Activated CD4-positive, alpha-beta T cell treated with anti-CD3 and anti-CD28 coated beads for 36 hours (primary cell): ENCODE measurements around the gene HUNK. TPM values are rescaled to one million over a fixed set of nuclear protein-coding genes. Genes with fewer than 3 reads are reported as not detected.
A peak's percentile ranks its signal among the peaks of the same experiment; 100 is the strongest.
"Not testable (repeated sequence)": the region's sequence is repeated elsewhere in the genome, so short reads cannot be mapped to it uniquely, and the experiment has no call there.

Source experiments
- ATAC-seq: fragments of 200-7000 bp; cut with Tn5 transposase; one replicate; pipeline ENCODE4 v1.10.0; 2021; ENCODE audit warnings: mild to moderate bottlenecking, moderate library complexity
- CTCF ChIA-PET: fragments of 350-600 bp; sonication (Branson Sonifier 250); formaldehyde crosslinking; loops from one replicate; lab custom pipeline; 2021; ENCODE audit warnings: antibody characterized with exemption; lab: Charles Lee
- POLR2A ChIA-PET: fragments of 350-600 bp; sonication (Branson Sonifier 250); formaldehyde crosslinking; loops from one replicate; lab custom pipeline; 2021; ENCODE audit warnings: antibody characterized with exemption, inconsistent platforms; lab: Charles Lee
- DNase-seq: peaks from one replicate; pipeline ENCODE4 v3.0.0-alpha.2; 2020
- H3K27ac Mint-ChIP-seq: one replicate; pipeline ENCODE4 v1.8.0; 2021; ENCODE audit warnings: mixed read lengths
- H3K27me3 Mint-ChIP-seq: one replicate; pipeline ENCODE4 v1.8.0; 2021; ENCODE audit warnings: mixed read lengths
- H3K36me3 Mint-ChIP-seq: one replicate; pipeline ENCODE4 v1.8.0; 2021; ENCODE audit warnings: low read depth, mixed read lengths
- H3K4me1 Mint-ChIP-seq: one replicate; pipeline ENCODE4 v1.8.0; 2021; ENCODE audit warnings: mixed read lengths
- H3K4me3 Mint-ChIP-seq: one replicate; pipeline ENCODE4 v1.8.0; 2021; ENCODE audit warnings: mild to moderate bottlenecking, moderate library complexity, mixed read lengths
- H3K9me3 Mint-ChIP-seq: one replicate; pipeline ENCODE4 v1.8.0; 2021; ENCODE audit warnings: low read depth, mixed read lengths
- intact Hi-C, 2 experiments: fragments of 100-400 bp; cut with DNase I in 1 of 2; cut with micrococcal nuclease in 1 of 2; formaldehyde crosslinking; loops; one replicate each; pipeline versions ENCODE4 v1.14.2 to v1.15.1; 2022 to 2024; cut with DNase I, micrococcal nuclease
- total RNA-seq, 2 experiments: library from RNA; stranded (reverse); gene quantifications; one replicate each; pipeline ENCODE4 v1.2.3, GENCODE V29; 2021

The HUNK gene
- total RNA-seq, 2 experiments from 2014 or later, result 0.02 to 0.27 TPM

- not testable (repeated sequence) for H3K36me3 Mint-ChIP-seq, H3K9me3 Mint-ChIP-seq, H3K4me3 Mint-ChIP-seq, ATAC-seq, H3K27ac Mint-ChIP-seq, DNase-seq, H3K4me1 Mint-ChIP-seq
- CTCF ChIA-PET, result interaction anchor here (0.7 to 1.5 kb wide), 2 partner anchors 387 to 637 kb away, joined by 3 read pairs; no protein-coding TSS in a partner anchor
- intact Hi-C loops, result loop anchor here in 1 of 2 experiments (5.0 to 10.0 kb wide), 2 partner anchors 84 to 713 kb away; partner anchors contain the start of gene TCP10L
- H3K27me3 Mint-ChIP-seq, result peaks cover 48% of the 10 kb centered on the region
- POLR2A ChIA-PET, result interaction anchor here (0.7 kb wide), 1 partner anchor 736 kb away, joined by 3 read pairs; no protein-coding TSS in a partner anchor
These were observed 1.4 kb upstream of the HUNK start for GRCh38 chr21:31871371-31871770.

- Mint-ChIP-seq H3K4me3 (peak overlapping the region; percentile 68), H3K27me3 (peaks cover 48% of the 10 kb centered on the region), H3K36me3 (no peaks in the 10 kb centered on the region), H3K4me1 (peaks cover 6% of the 10 kb centered on the region), H3K27ac (no peak overlapping the region), H3K9me3 (no peaks in the 10 kb centered on the region)
- ATAC-seq (no peak), DNase-seq (no peak)
- ChIA-PET CTCF (interaction anchor here (0.6 to 1.5 kb wide), 3 partner anchors 252 to 636 kb away, joined by 3 read pairs; no protein-coding TSS in a partner anchor), POLR2A (no interaction called here)
- intact Hi-C loops, result loop anchor here in 1 of 2 experiments (2.0 to 10.0 kb wide), 3 partner anchors 85 to 713 kb away; partner anchors contain the start of genes MIS18A and TCP10L
These were observed 758 bp upstream of the HUNK start for GRCh38 chr21:31872072-31872451.

GRCh38 chr21:31873275-31873695, 465 bp downstream of the HUNK start:
- Mint-ChIP-seq H3K4me3 (no peak overlapping the region), H3K9me3 (no peaks in the 10 kb centered on the region), H3K27ac (no peak overlapping the region), H3K27me3 (peaks cover 52% of the 10 kb centered on the region), H3K36me3 (no peaks in the 10 kb centered on the region), H3K4me1 (peaks cover 6% of the 10 kb centered on the region)
- ChIA-PET CTCF (interaction anchor here (0.7 to 1.3 kb wide), 2 partner anchors 18 to 90 kb away, joined by 3 read pairs; no protein-coding TSS in a partner anchor), POLR2A (no interaction called here)
- DNase-seq, result no peak
- no peak for ATAC-seq
- intact Hi-C loops, result loop anchor here in 1 of 2 experiments (2.0 to 10.0 kb wide), 3 partner anchors 86 to 712 kb away; partner anchors contain the start of genes MIS18A and TCP10L

GRCh38 chr21:31873696-31874599, 1.1 kb downstream of the HUNK start:
- peaks cover 6% of the 10 kb centered on the region for H3K4me1 Mint-ChIP-seq
- ATAC-seq (peak; percentile 56), DNase-seq (peak; percentile 75)
- ChIA-PET POLR2A (interaction anchor here (0.6 kb wide), 1 partner anchor 697 kb away, joined by 3 read pairs; no protein-coding TSS in a partner anchor), CTCF (interaction anchor here (0.7 to 1.3 kb wide), 5 partner anchors 8 to 255 kb away, joined by 3 read pairs; no protein-coding TSS in a partner anchor)
- intact Hi-C loops, result loop anchor here in 1 of 2 experiments (2.0 to 10.0 kb wide), 3 partner anchors 87 to 711 kb away; partner anchors contain the start of genes MIS18A and TCP10L
- H3K9me3 Mint-ChIP-seq, result no peaks in the 10 kb centered on the region
- H3K27ac Mint-ChIP-seq, result no peak overlapping the region
- H3K4me3 Mint-ChIP-seq, result no peak overlapping the region
- no peaks in the 10 kb centered on the region for H3K36me3 Mint-ChIP-seq
- H3K27me3 Mint-ChIP-seq, result peaks cover 48% of the 10 kb centered on the region

- Mint-ChIP-seq H3K27me3 (peaks cover 46% of the 10 kb centered on the region), H3K36me3 (no peaks in the 10 kb centered on the region), H3K4me3 (no peak overlapping the region), H3K4me1 (peaks cover 6% of the 10 kb centered on the region), H3K27ac (no peak overlapping the region), H3K9me3 (no peaks in the 10 kb centered on the region)
- DNase-seq, result no peak
- ChIA-PET POLR2A (no interaction called here), CTCF (interaction anchor here (0.7 to 1.0 kb wide), 4 partner anchors 9 to 254 kb away, joined by 3 read pairs; no protein-coding TSS in a partner anchor)
- intact Hi-C loops, result loop anchor here in 1 of 2 experiments (5.0 to 10.0 kb wide), 2 partner anchors 88 to 710 kb away; partner anchors contain the start of gene TCP10L
- ATAC-seq, result no peak
These were observed 2.0 kb downstream of the HUNK start for GRCh38 chr21:31874812-31875212.

GRCh38 chr21:31875496-31876015, 2.7 kb downstream of the HUNK start:
- ChIA-PET POLR2A (no interaction called here), CTCF (interaction anchor here (1.0 to 1.5 kb wide), 2 partner anchors 10 to 14 kb away, joined by 3 to 4 read pairs; no protein-coding TSS in a partner anchor)
- Mint-ChIP-seq H3K27ac (no peak overlapping the region), H3K36me3 (no peaks in the 10 kb centered on the region), H3K4me3 (no peak overlapping the region), H3K4me1 (peaks cover 6% of the 10 kb centered on the region), H3K9me3 (no peaks in the 10 kb centered on the region), H3K27me3 (peaks cover 44% of the 10 kb centered on the region)
- intact Hi-C loops, result loop anchor here in 1 of 2 experiments (10.0 kb wide), 1 partner anchor 709 kb away; the partner anchor contains the start of gene TCP10L
- no peak for ATAC-seq
- no peak for DNase-seq

GRCh38 chr21:31877463-31877957, 4.7 kb downstream of the HUNK start:
- CTCF ChIA-PET, result interaction anchor here (1.2 kb wide), 1 partner anchor 12 kb away, joined by 3 read pairs; no protein-coding TSS in a partner anchor
- Mint-ChIP-seq H3K36me3 (no peaks in the 10 kb centered on the region), H3K9me3 (no peaks in the 10 kb centered on the region), H3K27ac (no peak overlapping the region), H3K4me3 (no peak overlapping the region), H3K4me1 (peaks cover under 1% of the 10 kb centered on the region), H3K27me3 (peaks cover 34% of the 10 kb centered on the region)
- POLR2A ChIA-PET, result no interaction called here
- intact Hi-C loops, result loop anchor here in 1 of 2 experiments (10.0 kb wide), 1 partner anchor 707 kb away; the partner anchor contains the start of gene TCP10L
- no peak for ATAC-seq
- DNase-seq, result no peak

GRCh38 chr21:31878831-31879230, 6.0 kb downstream of the HUNK start:
- H3K27me3 Mint-ChIP-seq, result peaks cover 33% of the 10 kb centered on the region
- no peaks in the 10 kb centered on the region for H3K4me1 Mint-ChIP-seq
- no peaks in the 10 kb centered on the region for H3K36me3 Mint-ChIP-seq
- H3K4me3 Mint-ChIP-seq, result no peak overlapping the region
- intact Hi-C loops, result loop anchor here in 1 of 2 experiments (10.0 kb wide), 1 partner anchor 706 kb away; the partner anchor contains the start of gene TCP10L
- ChIA-PET POLR2A (no interaction called here), CTCF (no interaction called here)
- ATAC-seq (no peak), DNase-seq (no peak)
- no peak overlapping the region for H3K27ac Mint-ChIP-seq
- no peaks in the 10 kb centered on the region for H3K9me3 Mint-ChIP-seq

- ChIA-PET POLR2A (no interaction called here), CTCF (no interaction called here)
- Mint-ChIP-seq H3K4me3 (no peak overlapping the region), H3K27ac (no peak overlapping the region), H3K9me3 (no peaks in the 10 kb centered on the region), H3K27me3 (peaks cover 33% of the 10 kb centered on the region), H3K36me3 (no peaks in the 10 kb centered on the region), H3K4me1 (no peaks in the 10 kb centered on the region)
- ATAC-seq, result no peak
- intact Hi-C loops, result loop anchor here in 1 of 2 experiments (10.0 kb wide), 1 partner anchor 706 kb away; the partner anchor contains the start of gene TCP10L
- DNase-seq, result no peak
These were observed 6.4 kb downstream of the HUNK start for GRCh38 chr21:31879241-31879650.

GRCh38 chr21:31879911-31880310, 7.1 kb downstream of the HUNK start:
- no peak for ATAC-seq
- POLR2A ChIA-PET, result no interaction called here
- CTCF ChIA-PET, result interaction anchor here (0.6 kb wide), 1 partner anchor 14 kb away, joined by 3 read pairs; no protein-coding TSS in a partner anchor
- intact Hi-C loops, result loop anchor here in 1 of 2 experiments (10.0 kb wide), 1 partner anchor 705 kb away; the partner anchor contains the start of gene TCP10L
- no peak for DNase-seq
- H3K4me1 Mint-ChIP-seq, result no peaks in the 10 kb centered on the region
- no peak overlapping the region for H3K4me3 Mint-ChIP-seq
- peaks cover 30% of the 10 kb centered on the region for H3K27me3 Mint-ChIP-seq
- H3K27ac Mint-ChIP-seq, result no peak overlapping the region
- H3K9me3 Mint-ChIP-seq, result no peaks in the 10 kb centered on the region
- no peaks in the 10 kb centered on the region for H3K36me3 Mint-ChIP-seq
